Left renal pelvis (tissue), 4 donors: ENCODE results near the gene BICRA. TPM values are rescaled to one million over a fixed set of nuclear protein-coding genes. Genes with fewer than 3 reads are reported as not detected.
"Not testable (repeated sequence)": the region's sequence is repeated elsewhere in the genome, so short reads cannot be mapped to it uniquely, and the experiment has no call there.

Experiments
- DNase-seq, 4 donors: peaks; one replicate each; pipeline ENCODE4 v3.0.0-alpha.2; 2013; ENCODE audit warnings: low read depth in 4 of 4, low spot score in 3 of 4
- polyA plus RNA-seq, 4 donors: library from polyadenylated mRNA; unstranded; fragments of 120-200 nt; gene quantifications; one replicate each; pipeline ENCODE4 v1.2.1, GENCODE V29; 2013; ENCODE audit not compliant: insufficient read length in 4 of 4

BICRA gene
- polyA plus RNA-seq, 4 donors, result 11.0 to 18.0 (median 13.2) TPM

DNA sequence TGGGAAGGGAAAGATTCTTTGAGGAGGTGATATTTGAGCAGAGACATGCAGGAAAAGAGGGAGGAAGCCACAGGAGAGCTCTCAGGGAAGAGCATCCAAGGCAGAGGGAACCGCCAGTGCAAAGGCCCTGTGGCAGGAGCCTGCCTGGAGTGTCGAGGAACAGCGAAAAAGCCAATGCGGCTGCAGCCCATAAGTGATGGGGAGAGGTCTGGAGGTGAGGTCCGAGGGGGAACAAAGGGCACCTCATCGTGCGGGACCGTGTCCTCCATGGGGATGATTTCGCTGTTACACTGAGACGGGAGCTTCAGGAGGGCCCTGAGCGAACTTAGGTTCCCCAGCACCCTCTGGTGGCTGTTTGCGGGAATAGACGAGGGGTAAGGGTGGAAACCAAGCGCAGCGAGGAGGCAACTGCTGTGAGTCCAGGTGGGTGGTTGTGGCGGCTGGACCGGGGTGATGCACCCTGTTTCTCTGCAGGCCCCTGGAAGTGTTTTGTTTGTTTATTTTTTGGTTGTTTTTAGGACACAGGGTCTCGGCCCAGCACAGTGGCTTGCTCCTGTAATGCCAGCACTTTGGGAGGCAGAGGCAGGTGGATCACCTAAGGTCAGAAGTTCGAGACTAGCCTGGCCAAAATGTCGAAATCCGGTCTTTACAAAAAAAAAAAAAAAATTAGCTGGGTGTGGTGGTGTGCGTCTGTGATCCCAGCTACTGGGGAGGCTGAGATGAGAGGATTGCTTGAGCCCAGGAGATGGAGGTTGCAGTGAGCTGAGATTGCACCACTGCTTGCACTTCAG is 98.4 kb downstream of the BICRA start:
- DNase-seq, result peak in 2 of 4 donors; percentile 32 to 46

DNA sequence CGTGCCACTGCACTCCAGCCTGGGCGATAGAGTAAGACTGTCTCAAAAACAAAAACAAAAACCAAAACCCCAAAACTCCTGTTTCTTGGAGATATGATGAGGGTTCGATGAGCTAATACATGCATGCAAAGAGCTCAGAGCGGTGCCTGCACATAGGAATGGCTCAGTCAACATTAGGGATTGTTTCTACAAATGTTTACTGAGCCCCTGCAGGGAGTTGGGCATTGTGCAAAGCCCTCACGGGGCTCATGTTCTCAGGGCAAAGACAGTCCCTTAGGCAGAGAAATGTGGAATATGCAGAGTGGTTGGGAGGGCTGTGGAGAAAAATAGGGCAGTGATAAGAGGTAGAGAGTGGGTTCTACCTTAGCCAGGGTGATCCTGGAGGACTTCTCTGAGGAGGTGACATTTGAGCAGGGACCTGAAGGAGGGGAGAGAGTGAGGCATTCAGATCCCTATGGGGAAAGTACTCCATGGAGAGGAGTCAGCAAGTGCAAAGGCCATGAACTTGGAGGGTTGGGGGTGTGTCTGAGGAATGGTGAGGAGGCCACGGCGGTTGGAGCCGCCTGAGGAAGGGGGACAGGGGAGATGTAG is 102.8 kb downstream of the BICRA start:
- DNase-seq, result no peak

DNA sequence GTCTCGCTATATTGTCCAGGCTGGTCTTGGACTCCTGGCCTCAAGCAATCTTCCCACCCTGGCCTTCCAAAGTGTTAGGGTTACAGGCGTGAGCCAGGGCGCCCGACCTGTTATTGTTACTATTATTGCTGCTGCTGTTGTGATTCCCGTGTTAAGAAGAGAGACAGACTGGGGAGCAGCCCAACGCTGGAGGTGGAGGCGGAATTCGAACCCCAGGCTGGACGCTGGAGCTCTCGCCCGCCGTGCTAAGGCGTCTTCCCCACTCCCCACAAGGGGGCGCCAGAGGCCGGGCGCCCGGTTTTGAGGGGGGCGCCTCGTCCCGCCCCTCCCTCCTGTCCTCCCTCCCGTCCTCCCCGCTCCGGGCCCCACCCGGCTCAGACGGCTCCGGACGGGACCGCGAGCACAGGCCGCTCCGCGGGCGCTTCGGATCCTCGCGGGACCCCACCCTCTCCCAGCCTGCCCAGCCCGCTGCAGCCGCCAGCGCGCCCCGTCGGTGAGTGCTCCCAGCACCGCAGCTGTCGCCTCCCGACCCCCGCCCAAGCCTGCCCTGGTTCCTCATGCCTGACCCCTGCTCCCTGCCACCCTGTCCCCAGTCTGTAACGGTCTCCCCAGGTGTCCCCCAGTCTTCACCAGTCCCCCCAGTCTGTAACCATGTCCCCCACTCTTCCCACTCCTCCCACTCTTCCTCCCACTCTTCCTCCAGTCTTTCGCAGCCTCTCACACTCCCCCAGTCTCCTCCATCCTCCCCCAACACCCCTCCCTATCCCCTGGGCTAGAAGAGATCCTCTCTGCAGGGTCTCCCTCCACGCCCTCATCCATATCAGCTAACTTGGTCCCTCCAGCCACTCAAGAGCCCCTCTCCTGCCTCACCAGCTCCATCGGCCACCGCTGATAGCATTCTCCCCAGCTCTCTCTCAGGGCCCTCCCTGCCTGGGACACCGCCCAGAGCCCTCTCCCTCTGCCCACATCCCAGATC is 104.4 kb downstream of the BICRA start, which contains the start of gene EHD2:
Gene EHD2 (plus strand): TSS at position 377 of the 976 bp plus-strand sequence. CDS start 3,191 bp downstream, outside the sequence.
- DNase-seq, result peak in 1 of 4 donors; percentile 29

DNA sequence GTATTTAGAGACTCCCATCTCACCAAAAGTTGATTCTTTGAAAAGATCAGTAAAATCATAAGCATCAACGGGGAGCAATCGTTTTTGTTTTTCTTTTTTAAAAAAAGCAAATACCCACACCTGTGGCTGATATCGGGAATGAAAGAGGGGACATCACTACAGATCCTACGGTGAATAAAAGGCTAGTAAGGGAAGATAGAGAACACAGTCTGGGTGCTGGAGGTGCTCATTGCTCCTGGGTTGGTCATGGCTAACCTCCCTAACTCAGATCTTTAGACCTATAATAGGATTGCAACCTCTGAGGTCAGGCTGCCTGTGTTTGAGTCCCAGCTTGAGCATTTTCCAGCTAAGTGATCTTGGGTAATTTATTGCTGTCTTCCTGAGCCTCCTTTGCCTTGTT is 105.4 kb downstream of the BICRA start:
- DNase-seq, result no peak

DNA sequence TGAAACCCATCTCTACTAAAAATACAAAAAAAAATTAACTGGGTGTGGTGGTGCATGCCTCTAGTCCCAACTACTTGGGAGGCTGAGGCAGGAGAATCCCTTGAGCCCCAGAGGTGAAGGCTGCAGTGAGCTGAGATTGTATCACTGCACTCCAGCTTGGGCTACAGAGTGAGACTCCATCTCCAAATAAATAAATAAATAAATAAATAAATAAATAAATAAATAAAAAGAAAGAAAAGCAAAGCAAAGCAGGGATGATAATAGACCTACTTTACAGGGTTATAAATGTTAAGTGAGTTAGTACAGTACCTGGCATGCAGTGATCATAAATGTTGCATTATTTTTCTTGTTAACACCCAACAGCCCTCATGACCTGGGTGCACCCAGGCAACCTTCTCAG is 105.9 kb downstream of the BICRA start:
- not testable (repeated sequence) for DNase-seq

DNA sequence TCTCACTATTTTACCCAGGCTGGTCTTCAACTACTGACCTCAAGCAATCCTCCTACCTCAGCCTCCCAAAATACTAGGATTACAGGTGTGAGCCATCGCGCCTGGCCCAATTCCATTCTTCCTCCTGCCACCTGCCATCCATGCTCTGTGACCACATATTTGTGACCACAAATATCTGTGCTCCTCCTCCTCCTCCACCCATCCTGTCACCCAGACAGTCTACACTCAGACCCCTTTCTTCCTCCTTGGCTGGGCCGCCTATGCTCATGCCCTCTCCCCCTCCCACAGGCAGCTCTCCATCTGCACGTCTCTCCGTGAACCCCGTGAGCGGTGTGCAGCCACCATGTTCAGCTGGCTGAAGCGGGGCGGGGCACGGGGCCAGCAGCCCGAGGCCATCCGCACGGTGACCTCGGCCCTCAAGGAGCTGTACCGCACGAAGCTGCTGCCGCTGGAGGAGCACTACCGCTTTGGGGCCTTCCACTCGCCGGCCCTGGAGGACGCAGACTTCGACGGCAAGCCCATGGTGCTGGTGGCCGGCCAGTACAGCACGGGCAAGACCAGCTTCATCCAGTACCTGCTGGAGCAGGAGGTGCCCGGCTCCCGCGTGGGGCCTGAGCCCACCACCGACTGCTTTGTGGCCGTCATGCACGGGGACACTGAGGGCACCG is 107.5 kb downstream of the BICRA start:
- DNase-seq, result no peak

DNA sequence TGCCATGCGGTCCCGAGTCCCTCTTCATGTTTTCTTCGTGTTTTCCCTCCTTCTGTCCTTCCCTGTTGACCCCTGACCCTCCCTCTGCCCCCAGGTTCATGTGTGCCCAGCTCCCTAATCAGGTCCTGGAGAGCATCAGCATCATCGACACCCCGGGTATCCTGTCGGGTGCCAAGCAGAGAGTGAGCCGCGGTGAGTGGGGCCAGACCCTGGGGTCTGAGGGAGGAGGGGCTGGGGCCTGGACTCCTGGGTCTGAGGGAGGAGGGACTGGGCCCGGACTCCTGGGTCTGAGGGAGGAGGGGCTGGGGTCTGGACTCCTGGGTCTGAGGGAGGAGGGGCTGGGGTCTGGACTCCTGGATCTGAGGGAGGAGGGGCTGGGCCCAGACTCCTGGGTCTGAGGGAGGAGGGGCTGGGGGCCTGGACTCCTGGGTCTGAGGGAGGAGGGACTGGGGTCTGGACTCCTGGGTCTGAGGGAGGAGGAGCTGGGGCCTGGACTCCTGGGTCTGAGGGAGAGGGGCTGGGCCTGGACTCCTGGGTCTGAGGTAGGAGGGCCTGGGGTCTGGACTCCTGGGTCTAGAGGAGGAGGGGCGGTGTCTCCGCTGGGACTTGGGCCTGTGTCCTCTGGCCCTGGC is 109.6 kb downstream of the BICRA start:
- DNase-seq, result not testable (repeated sequence)

DNA sequence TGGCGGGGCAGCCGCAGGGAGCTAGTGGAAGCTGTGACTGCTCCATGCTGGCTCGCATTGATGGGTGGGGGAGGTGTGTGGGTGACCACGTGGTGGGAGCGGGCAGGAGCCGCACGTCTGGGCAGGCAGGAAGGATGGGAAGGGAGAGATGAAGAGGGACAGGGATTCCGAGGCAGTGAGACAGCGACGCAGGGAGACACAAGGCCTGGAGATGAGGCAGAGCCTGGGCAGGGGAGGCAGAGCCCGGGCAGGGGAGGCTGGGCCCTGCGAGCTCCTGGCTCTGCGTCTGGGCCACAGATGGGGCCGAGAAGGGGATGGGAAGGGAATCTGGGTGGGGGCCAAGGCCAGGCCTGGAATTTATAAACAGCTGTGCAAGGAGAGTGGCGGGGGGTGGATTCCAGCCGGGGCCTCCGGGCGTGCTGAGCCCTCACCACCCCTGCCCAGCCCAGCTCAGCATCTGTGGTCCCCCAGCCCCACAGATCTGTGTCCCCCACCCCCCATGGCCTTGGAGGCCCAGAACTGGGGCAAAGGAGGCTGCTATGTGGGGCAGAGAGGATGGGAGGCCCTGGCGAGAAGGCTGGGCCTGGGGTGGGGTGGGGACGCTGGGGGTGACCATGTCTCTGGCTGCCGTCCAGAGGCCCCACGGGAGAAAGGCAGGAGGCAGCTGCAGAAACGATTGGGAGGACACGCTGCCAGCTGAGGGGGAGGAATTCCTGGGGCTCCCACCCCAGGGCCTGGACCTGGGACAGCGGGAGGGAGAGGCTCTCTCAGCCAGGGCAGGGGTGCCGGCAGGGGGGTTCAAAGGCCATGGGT is 110.3 kb downstream of the BICRA start:
- peak in 3 of 4 donors; percentile 41 to 62 (median 56) for DNase-seq

DNA sequence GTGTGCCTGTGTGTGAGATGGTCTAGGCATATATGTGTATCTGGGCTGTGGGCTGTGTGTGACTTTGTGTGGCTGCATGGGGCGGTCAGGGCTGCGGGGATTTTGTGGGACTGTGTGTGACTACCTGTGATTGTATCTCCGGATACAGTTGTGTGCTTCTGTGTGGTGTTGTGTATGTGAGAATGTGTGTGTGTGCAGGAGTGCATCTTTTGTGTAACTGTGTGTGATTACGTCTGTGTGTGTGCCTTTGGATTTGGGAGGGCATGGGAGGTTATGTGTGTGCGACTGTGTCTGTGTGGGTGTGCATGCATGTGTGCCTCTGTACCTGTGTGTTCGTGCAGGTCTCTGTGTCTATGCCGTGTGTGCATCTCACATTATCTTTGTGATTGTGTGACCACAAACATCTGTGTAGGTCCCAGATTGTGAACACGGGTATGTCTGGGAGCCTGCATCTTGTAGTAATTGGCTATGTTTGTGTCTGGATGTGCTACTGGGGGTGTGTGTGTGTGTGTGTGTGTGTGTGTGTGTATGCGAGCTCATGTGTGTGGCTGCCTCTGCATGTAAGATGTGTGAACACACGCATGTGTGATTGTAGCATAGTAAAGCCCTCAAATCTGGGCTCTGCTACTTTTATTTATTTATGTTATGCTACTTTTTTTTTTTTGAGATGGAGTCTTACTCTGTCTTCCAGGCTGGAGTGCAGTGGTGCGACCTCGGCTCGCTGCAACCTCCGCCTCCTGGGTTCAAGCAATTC is 111.9 kb downstream of the BICRA start:
- no peak for DNase-seq

DNA sequence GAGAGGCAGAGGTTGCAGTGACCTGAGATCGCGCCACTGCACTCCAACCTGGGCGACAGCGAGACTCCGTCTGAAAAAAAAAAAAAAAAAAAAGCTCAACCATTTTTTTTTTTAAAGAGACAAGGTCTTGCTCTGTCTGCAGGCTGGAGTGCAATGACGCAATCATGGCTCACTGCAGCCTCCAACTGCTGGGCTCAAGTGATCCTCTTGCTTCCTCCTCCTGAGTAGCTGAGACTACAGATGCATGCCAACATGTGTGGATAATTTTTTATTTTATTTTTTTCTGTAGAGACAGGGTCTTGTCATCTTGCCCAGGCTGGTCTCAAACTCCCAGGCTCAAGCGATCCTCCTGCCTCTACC is 114.6 kb downstream of the BICRA start:
- no peak for DNase-seq

DNA sequence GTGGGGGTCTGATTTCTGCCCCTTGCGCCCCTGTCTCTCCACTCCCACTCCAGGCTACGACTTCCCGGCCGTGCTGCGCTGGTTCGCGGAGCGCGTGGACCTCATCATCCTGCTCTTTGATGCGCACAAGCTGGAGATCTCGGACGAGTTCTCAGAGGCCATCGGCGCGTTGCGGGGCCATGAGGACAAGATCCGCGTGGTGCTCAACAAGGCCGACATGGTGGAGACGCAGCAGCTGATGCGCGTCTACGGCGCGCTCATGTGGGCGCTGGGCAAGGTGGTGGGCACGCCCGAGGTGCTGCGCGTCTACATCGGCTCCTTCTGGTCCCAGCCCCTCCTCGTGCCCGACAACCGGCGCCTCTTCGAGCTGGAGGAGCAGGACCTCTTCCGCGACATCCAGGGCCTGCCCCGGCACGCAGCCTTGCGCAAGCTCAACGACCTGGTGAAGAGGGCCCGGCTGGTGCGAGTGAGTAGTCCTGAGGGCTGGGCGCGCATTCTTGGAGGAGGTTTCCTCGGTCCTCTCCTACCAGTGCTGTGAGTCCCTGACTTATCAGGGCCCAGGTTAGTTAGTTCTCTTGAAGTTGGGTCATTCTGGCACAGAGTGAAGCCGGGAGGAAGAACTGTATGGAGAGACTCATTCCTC is 116.9 kb downstream of the BICRA start:
- no peak for DNase-seq

DNA sequence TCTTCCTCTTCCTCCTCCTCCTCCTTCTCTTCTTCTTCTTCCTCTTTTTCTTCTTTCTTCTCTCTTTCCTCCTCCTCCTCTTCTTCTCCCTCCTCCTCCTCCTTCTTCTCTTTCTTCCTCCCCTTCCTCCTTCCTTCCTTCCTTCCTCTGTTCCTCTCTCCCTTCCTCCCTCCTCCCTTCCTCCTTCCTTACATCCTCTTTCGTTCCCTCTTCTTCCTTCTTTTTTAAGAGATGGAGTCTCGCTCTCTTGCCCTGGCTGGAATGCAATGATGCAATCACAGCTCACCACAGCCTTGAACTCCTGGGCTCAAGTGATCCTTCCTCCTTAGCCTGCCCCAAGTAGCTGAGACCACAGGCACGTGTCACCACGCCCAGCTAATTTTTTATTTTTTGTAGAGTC is 117.5 kb downstream of the BICRA start:
- no peak for DNase-seq

DNA sequence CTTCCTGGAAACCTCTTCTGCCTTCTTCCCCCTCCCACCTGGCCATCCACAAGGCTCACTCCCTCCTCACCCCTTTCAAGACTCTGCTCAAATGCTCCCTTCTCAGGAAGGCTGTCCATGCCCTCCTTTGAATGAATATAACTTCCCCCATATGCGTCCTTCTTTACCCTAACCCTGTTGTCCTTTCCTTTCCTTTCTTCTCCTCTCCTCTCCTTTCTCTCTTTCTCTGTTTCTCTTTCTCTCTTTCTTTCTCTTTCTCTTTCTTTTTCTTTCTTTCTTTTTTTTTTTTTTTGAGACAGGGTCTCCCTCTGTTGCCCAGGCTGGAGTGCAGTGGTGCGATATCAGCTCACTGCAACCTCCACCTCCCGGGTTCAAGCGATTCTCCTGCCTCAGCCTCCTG is 119.4 kb downstream of the BICRA start:
- not testable (repeated sequence) for DNase-seq

DNA sequence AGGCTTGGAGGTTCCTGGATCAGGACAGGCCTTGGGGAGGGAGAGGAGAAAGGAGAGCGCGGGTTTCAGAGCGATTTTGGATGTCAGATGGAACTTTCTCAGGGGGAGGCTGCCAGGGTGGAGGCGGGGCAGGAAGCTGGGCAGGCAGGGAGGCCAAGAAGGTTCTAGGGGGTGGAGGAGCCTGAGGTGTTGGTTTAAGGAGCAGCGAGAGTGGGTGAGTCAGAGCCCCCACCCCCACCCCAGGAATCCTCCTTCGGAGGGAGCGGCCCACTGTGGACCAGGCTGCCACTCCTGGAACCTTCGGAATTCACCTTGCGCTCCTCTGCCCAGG is 120.5 kb downstream of the BICRA start:
- no peak for DNase-seq

DNA sequence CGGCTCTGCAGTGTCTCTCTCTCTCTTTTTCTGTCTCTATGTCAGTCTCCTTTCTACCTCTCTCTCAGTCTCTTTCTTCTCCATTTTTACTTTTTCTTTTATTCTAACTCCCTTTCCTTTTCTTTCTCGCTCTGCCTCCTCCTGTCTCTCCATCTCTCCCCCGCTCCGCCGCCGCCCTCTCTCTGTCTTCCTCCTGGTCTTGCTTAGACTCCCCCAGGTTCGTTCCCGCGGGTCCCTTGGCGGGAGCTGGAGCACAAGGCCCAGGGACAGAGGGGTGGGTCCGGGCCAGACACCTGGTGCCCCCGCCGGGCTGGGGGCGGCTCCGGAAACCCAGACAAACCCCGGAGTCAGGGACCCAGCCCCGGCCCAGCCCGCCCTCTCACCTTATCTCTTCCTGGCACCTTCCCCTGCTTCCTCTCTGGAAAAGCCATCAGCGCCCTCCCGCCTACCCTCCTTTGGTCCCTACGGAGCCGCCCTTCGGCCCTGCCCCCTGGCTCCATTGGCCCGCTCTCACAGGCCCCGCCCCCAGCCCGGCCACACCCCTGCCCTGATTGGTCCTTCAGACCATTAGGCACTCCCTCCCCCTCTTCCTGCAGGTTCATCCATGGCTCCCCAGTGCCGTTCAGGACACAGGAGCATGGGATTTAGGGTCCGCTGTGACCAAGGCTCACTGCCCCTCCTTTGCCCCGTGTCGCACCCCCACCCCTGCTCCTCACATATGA is 121.0 kb downstream of the BICRA start:
- DNase-seq, result no peak

DNA sequence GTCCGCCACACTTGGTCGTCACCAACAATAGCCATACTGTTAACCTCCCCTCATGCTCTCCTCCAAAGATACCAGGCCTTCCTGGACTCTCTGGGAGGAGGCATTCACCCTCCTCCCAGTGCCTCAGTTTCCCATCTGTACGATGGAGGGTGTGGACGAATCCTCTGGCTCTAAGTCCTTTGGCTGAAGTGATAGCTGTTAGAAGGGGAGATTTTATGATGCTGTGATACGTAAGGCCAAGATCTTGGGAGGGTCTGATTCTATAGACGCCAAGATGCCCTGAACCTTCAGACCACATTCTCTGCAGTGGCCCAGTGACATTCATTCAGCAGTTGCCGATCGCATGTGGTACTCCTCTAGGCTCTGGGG is 121.6 kb downstream of the BICRA start:
- DNase-seq, result no peak

DNA sequence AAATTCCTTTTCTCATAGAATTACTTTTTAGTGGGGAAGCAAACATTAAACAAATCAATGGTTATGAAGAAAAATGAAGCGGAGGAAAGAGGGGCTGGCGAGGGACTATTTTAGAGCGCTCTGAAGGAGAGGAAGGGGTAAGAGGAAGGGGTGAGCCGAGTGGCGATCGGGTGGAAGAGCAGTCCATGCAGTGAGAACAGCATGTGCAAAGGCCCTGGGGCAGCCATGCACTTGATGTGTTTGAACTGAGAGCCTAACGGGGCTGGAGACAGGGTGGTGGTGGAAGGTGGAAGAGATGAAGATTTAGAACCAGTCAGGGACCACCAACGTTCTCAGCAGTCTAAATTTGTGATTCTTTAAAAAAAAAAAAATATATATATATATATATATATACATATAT is 122.0 kb downstream of the BICRA start:
- no peak for DNase-seq

DNA sequence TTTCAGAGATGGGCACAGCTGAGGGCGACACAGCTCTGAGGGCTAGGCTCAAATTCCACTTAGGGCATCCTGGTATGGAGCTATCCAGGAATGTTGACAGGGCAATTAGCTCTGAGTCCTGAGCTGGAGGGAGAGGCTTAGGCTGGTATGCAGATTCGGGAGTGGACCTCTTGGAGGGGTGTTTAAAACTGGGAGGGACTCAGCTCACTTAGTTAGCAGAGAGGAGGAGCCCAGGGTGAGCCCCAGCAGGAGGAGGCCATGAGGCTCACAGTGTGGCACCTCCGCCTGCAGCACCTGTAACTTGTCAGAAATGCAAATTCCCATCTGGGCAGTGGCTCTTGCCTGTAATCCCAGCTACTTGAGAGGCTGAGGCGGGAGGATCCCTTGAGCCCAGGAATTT is 126.2 kb downstream of the BICRA start:
- DNase-seq, result no peak
